Measurements from ENCODE around the gene B4GALNT2. TPM values are rescaled to one million over a fixed set of nuclear protein-coding genes. Genes with fewer than 3 reads are reported as not detected.

Gene B4GALNT2
- total RNA-seq, 1 donor = 0.45 TPM

GRCh38 chr17:49224198-49224996 is 91.8 kb downstream of the B4GALNT2 start:
- no peak for DNase-seq (ENCODE audit: low read depth)
- no peak for TF ChIP-seq CTCF (IDR thresholded peaks at IDR 0.05; ENCODE audit: insufficient read depth, low read length)
- H3K4me3 ChIP-seq (ENCODE audit: low read depth, low read length) = no peak overlapping the region

GRCh38 chr17:49224997-49225337 is 92.4 kb downstream of the B4GALNT2 start:
- TF ChIP-seq CTCF (IDR thresholded peaks at IDR 0.05; ENCODE audit: insufficient read depth, low read length) = no peak
- no peak for DNase-seq (ENCODE audit: low read depth)
- no peak overlapping the region for H3K4me3 ChIP-seq (ENCODE audit: low read depth, low read length)

- no peak for TF ChIP-seq CTCF (IDR thresholded peaks at IDR 0.05; ENCODE audit: insufficient read depth, low read length)
- DNase-seq (ENCODE audit: low read depth) = no peak
- no peak overlapping the region for H3K4me3 ChIP-seq (ENCODE audit: low read depth, low read length)
Observed at GRCh38 chr17:49225554-49226236, 93.1 kb downstream of the B4GALNT2 start.

Other genes starting within 250 kb of the B4GALNT2 start
- gene ATP5MC1, start 240.0 kb upstream of the B4GALNT2 start, total RNA-seq (ENCODE audit: low replicate concordance) = 9.9 and 91.6 TPM in 2 replicates
- gene UBE2Z, start 224.4 kb upstream of the B4GALNT2 start, total RNA-seq (ENCODE audit: low replicate concordance) = 82.4 and 103 TPM in 2 replicates
- gene SNF8, start 187.9 kb upstream of the B4GALNT2 start, total RNA-seq (ENCODE audit: low replicate concordance) = 72.6 and 89.5 TPM in 2 replicates
- not detected in 2 replicates for gene GIP, start 164.2 kb upstream of the B4GALNT2 start, total RNA-seq (ENCODE audit: low replicate concordance)
- 0.49 and 5.0 TPM in 2 replicates for gene IGF2BP1, start 135.4 kb upstream of the B4GALNT2 start, total RNA-seq (ENCODE audit: low replicate concordance)
- 0.45 TPM in 1 of 2 replicates, not detected in the other for gene GNGT2, start 77.8 kb downstream of the B4GALNT2 start, total RNA-seq (ENCODE audit: low replicate concordance)
- 0.18 TPM in 1 of 2 replicates, not detected in the other for gene ABI3, start 77.9 kb downstream of the B4GALNT2 start, total RNA-seq (ENCODE audit: low replicate concordance)
- gene PHOSPHO1, start 98.0 kb downstream of the B4GALNT2 start, total RNA-seq (ENCODE audit: low replicate concordance) = 0.09 TPM in 1 of 2 replicates, not detected in the other
- 25.6 and 27.7 TPM in 2 replicates for gene ZNF652, start 229.5 kb downstream of the B4GALNT2 start, total RNA-seq (ENCODE audit: low replicate concordance)